SK-N-SH (cell line): Measurements from ENCODE around the gene NRG3.

Experiments
- EZH2phosphoT487 ChIP-seq: fragments of 200-600 bp; sonication (generic); IDR thresholded peaks from 2 replicates; pipeline ENCODE4 v1.6.1; 2017; ENCODE audit warnings: low read depth, mixed run types, mild to moderate bottlenecking, antibody characterized with exemption, moderate library complexity, borderline replicate concordance
- FOSL2 ChIP-seq: IDR thresholded peaks from 2 replicates; pipeline ENCODE4 v1.4.0; 2012; ENCODE audit warnings: low read depth, mild to moderate bottlenecking, moderate library complexity, borderline replicate concordance
- JUND ChIP-seq: IDR thresholded peaks from 2 replicates; pipeline ENCODE4 v1.4.0; 2012
- NRF1 ChIP-seq: IDR thresholded peaks from 2 replicates; pipeline ENCODE4 v1.6.1; 2012; ENCODE audit warnings: low read depth, mild to moderate bottlenecking, low read length
- POLR2AphosphoS5 ChIP-seq: IDR thresholded peaks from 2 replicates; pipeline ENCODE4 v1.6.1; 2012; ENCODE audit warnings: low read depth, low read length
- RCOR1 ChIP-seq: fragments of 150-350 bp; IDR thresholded peaks from 2 replicates; pipeline ENCODE4 v1.6.1; 2017; ENCODE audit warnings: antibody characterized with exemption, low read length
- TEAD4 ChIP-seq: IDR thresholded peaks from 2 replicates; pipeline ENCODE4 v1.4.0; 2012; ENCODE audit warnings: mild to moderate bottlenecking, borderline replicate concordance; ENCODE audit not compliant: insufficient read depth
- TF ChIP-seq, protein P1 (sequence below): fragments of 150-350 bp; IDR thresholded peaks from 2 replicates; pipeline ENCODE4 v1.6.1; 2017; ENCODE audit warnings: antibody characterized with exemption, low read length, low read depth, borderline replicate concordance
- TF ChIP-seq, protein P2 (sequence below): fragments of 200-600 bp; sonication (generic); IDR thresholded peaks from 2 replicates; pipeline ENCODE4 v1.6.1; 2017; ENCODE audit warnings: antibody characterized with exemption, mild to moderate bottlenecking, moderate library complexity
- TF ChIP-seq, protein P3 (sequence below): IDR thresholded peaks from 2 replicates; pipeline ENCODE4; 2012
- TF ChIP-seq, protein P4 (sequence below): IDR thresholded peaks from 2 replicates; pipeline ENCODE4 v1.4.0; 2012; ENCODE audit warnings: low read depth, borderline replicate concordance
- TF ChIP-seq, protein P5 (sequence below): IDR thresholded peaks from 2 replicates; pipeline ENCODE4 v1.6.1; 2012; ENCODE audit warnings: mild to moderate bottlenecking, low read depth, low read length, moderate library complexity

DNA sequence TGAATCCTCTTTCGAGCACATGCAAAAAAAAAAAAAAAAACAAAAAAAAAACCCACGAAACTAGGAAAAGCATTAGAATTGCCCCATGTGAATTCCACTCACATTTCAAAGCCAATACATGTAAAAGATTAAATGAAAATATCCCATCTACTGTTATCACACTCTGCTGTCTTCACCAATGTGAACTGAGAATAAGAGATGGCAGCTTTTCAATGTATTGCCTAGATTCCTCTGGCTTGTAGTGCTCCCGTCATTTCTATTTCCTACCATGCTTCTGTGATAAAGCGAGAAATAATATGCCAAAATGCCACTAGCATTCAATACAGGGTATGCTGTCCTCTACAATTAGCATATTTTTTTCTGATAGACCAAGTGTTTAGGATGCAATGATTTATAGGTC, 517.0 kb downstream of the NRG3 start:
- TF ChIP-seq, protein P1, sequence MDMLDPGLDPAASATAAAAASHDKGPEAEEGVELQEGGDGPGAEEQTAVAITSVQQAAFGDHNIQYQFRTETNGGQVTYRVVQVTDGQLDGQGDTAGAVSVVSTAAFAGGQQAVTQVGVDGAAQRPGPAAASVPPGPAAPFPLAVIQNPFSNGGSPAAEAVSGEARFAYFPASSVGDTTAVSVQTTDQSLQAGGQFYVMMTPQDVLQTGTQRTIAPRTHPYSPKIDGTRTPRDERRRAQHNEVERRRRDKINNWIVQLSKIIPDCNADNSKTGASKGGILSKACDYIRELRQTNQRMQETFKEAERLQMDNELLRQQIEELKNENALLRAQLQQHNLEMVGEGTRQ: no peak
- TF ChIP-seq, protein P2, sequence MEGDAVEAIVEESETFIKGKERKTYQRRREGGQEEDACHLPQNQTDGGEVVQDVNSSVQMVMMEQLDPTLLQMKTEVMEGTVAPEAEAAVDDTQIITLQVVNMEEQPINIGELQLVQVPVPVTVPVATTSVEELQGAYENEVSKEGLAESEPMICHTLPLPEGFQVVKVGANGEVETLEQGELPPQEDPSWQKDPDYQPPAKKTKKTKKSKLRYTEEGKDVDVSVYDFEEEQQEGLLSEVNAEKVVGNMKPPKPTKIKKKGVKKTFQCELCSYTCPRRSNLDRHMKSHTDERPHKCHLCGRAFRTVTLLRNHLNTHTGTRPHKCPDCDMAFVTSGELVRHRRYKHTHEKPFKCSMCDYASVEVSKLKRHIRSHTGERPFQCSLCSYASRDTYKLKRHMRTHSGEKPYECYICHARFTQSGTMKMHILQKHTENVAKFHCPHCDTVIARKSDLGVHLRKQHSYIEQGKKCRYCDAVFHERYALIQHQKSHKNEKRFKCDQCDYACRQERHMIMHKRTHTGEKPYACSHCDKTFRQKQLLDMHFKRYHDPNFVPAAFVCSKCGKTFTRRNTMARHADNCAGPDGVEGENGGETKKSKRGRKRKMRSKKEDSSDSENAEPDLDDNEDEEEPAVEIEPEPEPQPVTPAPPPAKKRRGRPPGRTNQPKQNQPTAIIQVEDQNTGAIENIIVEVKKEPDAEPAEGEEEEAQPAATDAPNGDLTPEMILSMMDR: no peak
- no peak for TF ChIP-seq NRF1
- no peak for TF ChIP-seq POLR2AphosphoS5
- TF ChIP-seq TEAD4: no peak
- TF ChIP-seq, protein P3, sequence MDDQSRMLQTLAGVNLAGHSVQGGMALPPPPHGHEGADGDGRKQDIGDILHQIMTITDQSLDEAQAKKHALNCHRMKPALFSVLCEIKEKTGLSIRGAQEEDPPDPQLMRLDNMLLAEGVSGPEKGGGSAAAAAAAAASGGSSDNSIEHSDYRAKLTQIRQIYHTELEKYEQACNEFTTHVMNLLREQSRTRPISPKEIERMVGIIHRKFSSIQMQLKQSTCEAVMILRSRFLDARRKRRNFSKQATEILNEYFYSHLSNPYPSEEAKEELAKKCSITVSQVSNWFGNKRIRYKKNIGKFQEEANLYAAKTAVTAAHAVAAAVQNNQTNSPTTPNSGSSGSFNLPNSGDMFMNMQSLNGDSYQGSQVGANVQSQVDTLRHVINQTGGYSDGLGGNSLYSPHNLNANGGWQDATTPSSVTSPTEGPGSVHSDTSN: no peak
- TF ChIP-seq, protein P4, sequence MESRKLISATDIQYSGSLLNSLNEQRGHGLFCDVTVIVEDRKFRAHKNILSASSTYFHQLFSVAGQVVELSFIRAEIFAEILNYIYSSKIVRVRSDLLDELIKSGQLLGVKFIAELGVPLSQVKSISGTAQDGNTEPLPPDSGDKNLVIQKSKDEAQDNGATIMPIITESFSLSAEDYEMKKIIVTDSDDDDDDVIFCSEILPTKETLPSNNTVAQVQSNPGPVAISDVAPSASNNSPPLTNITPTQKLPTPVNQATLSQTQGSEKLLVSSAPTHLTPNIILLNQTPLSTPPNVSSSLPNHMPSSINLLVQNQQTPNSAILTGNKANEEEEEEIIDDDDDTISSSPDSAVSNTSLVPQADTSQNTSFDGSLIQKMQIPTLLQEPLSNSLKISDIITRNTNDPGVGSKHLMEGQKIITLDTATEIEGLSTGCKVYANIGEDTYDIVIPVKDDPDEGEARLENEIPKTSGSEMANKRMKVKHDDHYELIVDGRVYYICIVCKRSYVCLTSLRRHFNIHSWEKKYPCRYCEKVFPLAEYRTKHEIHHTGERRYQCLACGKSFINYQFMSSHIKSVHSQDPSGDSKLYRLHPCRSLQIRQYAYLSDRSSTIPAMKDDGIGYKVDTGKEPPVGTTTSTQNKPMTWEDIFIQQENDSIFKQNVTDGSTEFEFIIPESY: no peak
- no peak for TF ChIP-seq RCOR1
- TF ChIP-seq EZH2phosphoT487: no peak
- TF ChIP-seq FOSL2: no peak
- no peak for TF ChIP-seq JUND
- TF ChIP-seq, protein P5, sequence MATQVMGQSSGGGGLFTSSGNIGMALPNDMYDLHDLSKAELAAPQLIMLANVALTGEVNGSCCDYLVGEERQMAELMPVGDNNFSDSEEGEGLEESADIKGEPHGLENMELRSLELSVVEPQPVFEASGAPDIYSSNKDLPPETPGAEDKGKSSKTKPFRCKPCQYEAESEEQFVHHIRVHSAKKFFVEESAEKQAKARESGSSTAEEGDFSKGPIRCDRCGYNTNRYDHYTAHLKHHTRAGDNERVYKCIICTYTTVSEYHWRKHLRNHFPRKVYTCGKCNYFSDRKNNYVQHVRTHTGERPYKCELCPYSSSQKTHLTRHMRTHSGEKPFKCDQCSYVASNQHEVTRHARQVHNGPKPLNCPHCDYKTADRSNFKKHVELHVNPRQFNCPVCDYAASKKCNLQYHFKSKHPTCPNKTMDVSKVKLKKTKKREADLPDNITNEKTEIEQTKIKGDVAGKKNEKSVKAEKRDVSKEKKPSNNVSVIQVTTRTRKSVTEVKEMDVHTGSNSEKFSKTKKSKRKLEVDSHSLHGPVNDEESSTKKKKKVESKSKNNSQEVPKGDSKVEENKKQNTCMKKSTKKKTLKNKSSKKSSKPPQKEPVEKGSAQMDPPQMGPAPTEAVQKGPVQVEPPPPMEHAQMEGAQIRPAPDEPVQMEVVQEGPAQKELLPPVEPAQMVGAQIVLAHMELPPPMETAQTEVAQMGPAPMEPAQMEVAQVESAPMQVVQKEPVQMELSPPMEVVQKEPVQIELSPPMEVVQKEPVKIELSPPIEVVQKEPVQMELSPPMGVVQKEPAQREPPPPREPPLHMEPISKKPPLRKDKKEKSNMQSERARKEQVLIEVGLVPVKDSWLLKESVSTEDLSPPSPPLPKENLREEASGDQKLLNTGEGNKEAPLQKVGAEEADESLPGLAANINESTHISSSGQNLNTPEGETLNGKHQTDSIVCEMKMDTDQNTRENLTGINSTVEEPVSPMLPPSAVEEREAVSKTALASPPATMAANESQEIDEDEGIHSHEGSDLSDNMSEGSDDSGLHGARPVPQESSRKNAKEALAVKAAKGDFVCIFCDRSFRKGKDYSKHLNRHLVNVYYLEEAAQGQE: no peak
